HFFc6 (cell line): ENCODE data around the gene ZBTB16. TPM values are rescaled to one million over a fixed set of nuclear protein-coding genes. Genes with fewer than 3 reads are reported as not detected.

ENCODE experiments used
- DNase-seq: peaks from one replicate; pipeline ENCODE4 v3.0.0-alpha.2; 2018
- H3K27ac Mint-ChIP-seq: 2 replicates; pipeline ENCODE4 v1.8.0; 2020; ENCODE audit warnings: mild to moderate bottlenecking, mixed read lengths
- H3K27me3 Mint-ChIP-seq: 2 replicates; pipeline ENCODE4 v1.8.0; 2021; ENCODE audit warnings: mild to moderate bottlenecking, moderate library complexity, mixed read lengths; ENCODE audit not compliant: insufficient read depth
- H3K36me3 Mint-ChIP-seq: 2 replicates; pipeline ENCODE4 v1.8.0; 2021; ENCODE audit warnings: low read depth, mixed read lengths
- H3K4me1 Mint-ChIP-seq: 2 replicates; pipeline ENCODE4 v1.8.0; 2020; ENCODE audit warnings: low read depth, mixed read lengths
- H3K4me3 Mint-ChIP-seq: 2 replicates; pipeline ENCODE4 v1.8.0; 2020; ENCODE audit warnings: mild to moderate bottlenecking, moderate library complexity, mixed read lengths
- H3K9me3 Mint-ChIP-seq: 2 replicates; pipeline ENCODE4 v1.8.0; 2020; ENCODE audit warnings: mild to moderate bottlenecking, mixed read lengths
- total RNA-seq, 6 experiments: library from RNA; stranded (reverse); fragmentation: NEBNext Ultra II Directional; extraction: Animal tissue kit (Norgen Biotek cat#: 25700); gene quantifications; 2 replicates in 1 of 6; 3 replicates in 5 of 6; pipeline ENCODE4 v1.2.3, GENCODE V29; 2021
- TF ChIP-seq, protein P1 (sequence below): fragments of 200-600 bp; sonication (generic); IDR thresholded peaks from 2 replicates; pipeline ENCODE4 v1.5.0; 2021; ENCODE audit warnings: antibody characterized with exemption, mild to moderate bottlenecking

The ZBTB16 gene
- total RNA-seq, 6 experiments from 2014 or later: not detected

DNA sequence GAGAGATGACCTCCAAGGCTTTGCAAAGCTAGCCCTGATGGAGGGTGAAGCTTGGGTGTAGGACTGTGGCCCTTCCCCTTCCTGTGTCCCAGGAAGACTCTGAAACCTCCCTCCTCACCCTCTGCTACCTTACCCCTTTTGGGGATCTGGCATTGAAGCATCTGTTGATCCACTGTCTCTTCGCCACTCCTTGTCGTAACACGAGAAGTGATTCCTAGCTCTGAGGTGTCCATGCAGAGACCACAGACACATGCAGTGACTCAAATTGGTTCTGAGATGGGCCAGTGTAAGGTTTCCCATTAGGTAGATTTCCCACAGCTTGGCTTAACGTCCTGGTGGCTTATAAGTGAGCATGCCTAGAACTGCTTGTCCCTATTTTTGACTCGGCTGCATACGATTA is 101.4 kb downstream of the ZBTB16 start:
- peaks cover 50% of the 10 kb centered on the region for H3K27me3 Mint-ChIP-seq
- no peak overlapping the region for H3K4me3 Mint-ChIP-seq
- no peak overlapping the region for H3K27ac Mint-ChIP-seq
- H3K36me3 Mint-ChIP-seq: no peaks in the 10 kb centered on the region
- peaks cover 39% of the 10 kb centered on the region for H3K4me1 Mint-ChIP-seq
- no peak for DNase-seq
- TF ChIP-seq, protein P1, sequence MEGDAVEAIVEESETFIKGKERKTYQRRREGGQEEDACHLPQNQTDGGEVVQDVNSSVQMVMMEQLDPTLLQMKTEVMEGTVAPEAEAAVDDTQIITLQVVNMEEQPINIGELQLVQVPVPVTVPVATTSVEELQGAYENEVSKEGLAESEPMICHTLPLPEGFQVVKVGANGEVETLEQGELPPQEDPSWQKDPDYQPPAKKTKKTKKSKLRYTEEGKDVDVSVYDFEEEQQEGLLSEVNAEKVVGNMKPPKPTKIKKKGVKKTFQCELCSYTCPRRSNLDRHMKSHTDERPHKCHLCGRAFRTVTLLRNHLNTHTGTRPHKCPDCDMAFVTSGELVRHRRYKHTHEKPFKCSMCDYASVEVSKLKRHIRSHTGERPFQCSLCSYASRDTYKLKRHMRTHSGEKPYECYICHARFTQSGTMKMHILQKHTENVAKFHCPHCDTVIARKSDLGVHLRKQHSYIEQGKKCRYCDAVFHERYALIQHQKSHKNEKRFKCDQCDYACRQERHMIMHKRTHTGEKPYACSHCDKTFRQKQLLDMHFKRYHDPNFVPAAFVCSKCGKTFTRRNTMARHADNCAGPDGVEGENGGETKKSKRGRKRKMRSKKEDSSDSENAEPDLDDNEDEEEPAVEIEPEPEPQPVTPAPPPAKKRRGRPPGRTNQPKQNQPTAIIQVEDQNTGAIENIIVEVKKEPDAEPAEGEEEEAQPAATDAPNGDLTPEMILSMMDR: no peak
- H3K9me3 Mint-ChIP-seq: no peaks in the 10 kb centered on the region

DNA sequence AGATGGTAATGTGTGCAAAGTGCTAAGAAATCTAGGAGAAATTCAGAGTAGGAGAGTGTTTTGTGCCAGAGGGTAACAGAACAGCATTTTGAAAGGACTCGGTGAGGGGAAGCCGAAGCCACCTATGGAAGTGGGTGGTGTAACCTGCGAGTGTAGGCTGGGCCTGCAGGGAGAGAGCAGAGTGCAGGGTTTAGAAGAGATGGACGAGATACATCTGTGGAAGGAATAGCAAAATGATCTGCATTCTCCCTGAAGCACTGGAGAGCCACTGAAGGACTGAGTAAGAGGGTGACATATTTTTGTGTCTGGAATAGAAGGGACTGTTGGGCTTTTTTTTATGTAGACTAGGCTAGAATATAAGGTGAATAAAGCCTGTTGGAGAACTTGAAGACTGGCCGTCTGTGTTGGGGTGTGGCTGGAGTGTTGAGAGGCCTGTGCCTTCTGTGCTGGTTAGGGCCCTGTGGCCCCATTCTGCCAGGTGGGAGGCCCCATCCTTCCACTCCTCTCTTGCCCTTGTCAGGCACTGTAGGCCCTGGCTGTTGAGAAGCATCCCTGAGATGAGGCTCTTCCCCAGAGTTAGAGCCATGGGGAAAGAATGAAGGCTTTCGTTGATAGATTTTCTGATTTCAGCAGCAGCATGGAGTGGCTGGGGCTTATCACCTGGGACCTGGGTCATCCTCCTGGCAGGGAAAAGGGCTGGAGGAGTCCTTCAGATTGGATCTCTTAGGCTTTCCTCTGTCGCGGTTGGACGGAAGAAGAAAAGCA is 102.2 kb downstream of the ZBTB16 start:
- TF ChIP-seq, protein P1: no peak
- H3K4me3 Mint-ChIP-seq: no peak overlapping the region
- peaks cover 46% of the 10 kb centered on the region for H3K4me1 Mint-ChIP-seq
- H3K27ac Mint-ChIP-seq: no peak overlapping the region
- DNase-seq: no peak
- H3K27me3 Mint-ChIP-seq: peaks cover 46% of the 10 kb centered on the region
- H3K36me3 Mint-ChIP-seq: no peaks in the 10 kb centered on the region
- H3K9me3 Mint-ChIP-seq: no peaks in the 10 kb centered on the region

DNA sequence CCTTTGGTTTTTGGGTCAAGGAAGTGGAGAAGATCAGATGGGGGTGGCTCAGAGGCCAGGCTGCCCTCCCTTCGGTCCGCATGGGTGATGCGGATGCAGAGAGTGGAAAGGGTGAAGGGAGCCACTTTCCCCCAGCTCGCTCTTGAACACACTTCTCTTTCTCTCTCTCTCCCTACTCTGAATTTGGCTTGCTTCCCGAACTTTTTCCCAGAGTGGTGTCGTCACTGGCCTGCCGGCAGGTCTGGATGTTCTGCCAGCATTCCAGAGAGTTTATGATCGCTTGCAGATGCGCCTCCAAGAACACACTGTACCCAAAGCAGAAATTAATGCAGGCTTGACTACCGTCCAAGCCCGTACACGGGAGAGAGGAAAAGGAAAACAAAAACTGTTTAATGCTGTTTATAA is 103.2 kb downstream of the ZBTB16 start:
- Mint-ChIP-seq H3K4me1 (peaks cover 56% of the 10 kb centered on the region), H3K36me3 (no peaks in the 10 kb centered on the region), H3K27ac (peak overlapping the region; percentile 50; the same call in 1 of the 2 replicates), H3K4me3 (peak overlapping the region; percentile 73), H3K9me3 (no peaks in the 10 kb centered on the region), H3K27me3 (peaks cover 45% of the 10 kb centered on the region)
- peak; percentile 97 for DNase-seq
- TF ChIP-seq, protein P1: no peak

DNA sequence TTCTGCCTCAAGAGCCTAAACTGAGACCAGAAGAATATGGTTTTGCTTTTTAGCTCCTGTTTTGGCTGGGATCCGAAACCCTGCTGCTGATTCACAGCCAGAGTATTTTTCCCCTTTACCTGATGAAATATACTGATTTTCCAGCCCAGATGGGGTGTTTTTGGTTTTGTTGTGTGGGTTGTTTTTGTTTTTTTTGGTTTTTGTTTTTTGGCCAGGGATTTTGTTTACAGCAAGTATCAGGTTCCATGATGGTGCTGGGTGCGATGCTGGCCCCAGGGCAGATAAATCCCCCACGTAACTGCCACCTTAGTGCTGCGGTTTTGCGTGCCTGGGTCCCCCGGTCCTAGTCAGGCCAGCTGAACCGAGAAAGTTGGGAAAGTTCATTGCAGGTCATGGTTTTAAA is 103.7 kb downstream of the ZBTB16 start:
- Mint-ChIP-seq H3K4me1 (peaks cover 61% of the 10 kb centered on the region), H3K27me3 (peaks cover 49% of the 10 kb centered on the region), H3K36me3 (no peaks in the 10 kb centered on the region), H3K27ac (no peak overlapping the region), H3K4me3 (peak overlapping the region; percentile 73), H3K9me3 (no peaks in the 10 kb centered on the region)
- no peak for DNase-seq
- TF ChIP-seq, protein P1: no peak

DNA sequence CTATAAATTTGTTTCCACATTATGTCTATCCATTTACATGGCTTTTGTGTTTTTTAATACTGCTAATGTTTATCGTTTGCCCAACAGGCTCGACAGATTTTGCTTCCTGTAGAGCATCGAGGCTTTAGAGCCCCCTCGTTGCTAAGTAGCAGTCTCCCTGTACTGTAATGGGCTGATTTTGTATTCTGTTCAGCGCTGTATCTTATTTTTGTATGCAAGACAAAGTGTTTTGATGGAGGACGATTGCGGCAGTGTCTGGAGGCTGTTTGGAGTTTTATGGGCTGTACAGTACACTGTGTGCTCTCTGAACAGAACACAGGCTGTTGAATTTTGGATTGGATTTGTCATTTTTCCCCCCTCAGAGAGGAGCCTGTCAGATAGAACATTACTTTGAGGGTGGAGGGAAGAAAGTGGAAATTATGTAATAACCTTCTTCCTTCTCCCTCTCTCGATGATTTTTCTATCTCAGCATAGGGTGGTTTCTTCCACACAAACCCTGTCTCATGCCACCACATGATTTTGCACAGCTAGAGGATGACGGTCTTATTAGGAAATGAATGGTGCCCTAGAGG is 104.4 kb downstream of the ZBTB16 start:
- Mint-ChIP-seq H3K36me3 (no peaks in the 10 kb centered on the region), H3K4me3 (peak overlapping the region; percentile 73; the same call in 1 of the 2 replicates), H3K27ac (no peak overlapping the region), H3K4me1 (peaks cover 63% of the 10 kb centered on the region), H3K9me3 (no peaks in the 10 kb centered on the region), H3K27me3 (peaks cover 55% of the 10 kb centered on the region)
- no peak for DNase-seq
- TF ChIP-seq, protein P1: no peak
